AG04450 (cell line): ENCODE results near the gene ARHGAP6. TPM values are rescaled to one million over a fixed set of nuclear protein-coding genes. Genes with fewer than 3 reads are reported as not detected.
"Not testable (repeated sequence)": the region's sequence is repeated elsewhere in the genome, so short reads cannot be mapped to it uniquely, and the experiment has no call there.

Experiments
- CTCF ChIA-PET: fragments of 300-600, 350-600 bp; formaldehyde crosslinking; extraction: SDS; loops from one replicate; lab custom pipeline; 2022; ENCODE audit warnings: antibody characterized with exemption, inconsistent platforms; lab: Charles Lee
- POLR2A ChIA-PET: fragments of 350-600 bp; formaldehyde crosslinking; extraction: SDS; loops from one replicate; lab custom pipeline; 2021; ENCODE audit warnings: antibody characterized with exemption, inconsistent platforms; lab: Yijun Ruan, JAX
- DNase-seq: peaks from one replicate; pipeline ENCODE4 v3.0.0-alpha.2; 2011; ENCODE audit warnings: low read depth, low spot score
- H3K27ac ChIP-seq: one replicate; pipeline ENCODE4 v1.5.1; 2012; ENCODE audit warnings: low read depth, low read length, control low read depth
- H3K27me3 ChIP-seq: one replicate; pipeline ENCODE4 v1.6.0; 2012; ENCODE audit warnings: low read length; ENCODE audit not compliant: control insufficient read depth, insufficient read depth
- H3K4me3 ChIP-seq: 2 replicates; pipeline ENCODE4 v1.5.1; 2011; ENCODE audit warnings: mild to moderate bottlenecking, low read depth, low read length, control low read depth
- H3K9me3 ChIP-seq: 2 replicates; pipeline ENCODE4 v1.5.1; 2012; ENCODE audit warnings: low read length; ENCODE audit not compliant: control insufficient read depth, insufficient read depth
- polyA plus RNA-seq: library from polyadenylated mRNA; depleted of rRNA; stranded (reverse); fragments of >200 nt; gene quantifications from 2 replicates; pipeline ENCODE4 v1.2.3, GENCODE V29; 2011
- TF ChIP-seq, protein P1 (sequence below): IDR thresholded peaks from 2 replicates; pipeline ENCODE4 v1.5.1; 2011; ENCODE audit warnings: low read depth, low read length, control low read depth, inconsistent platforms

Gene ARHGAP6
- polyA plus RNA-seq, 1 experiment = 4.0 TPM

DNA sequence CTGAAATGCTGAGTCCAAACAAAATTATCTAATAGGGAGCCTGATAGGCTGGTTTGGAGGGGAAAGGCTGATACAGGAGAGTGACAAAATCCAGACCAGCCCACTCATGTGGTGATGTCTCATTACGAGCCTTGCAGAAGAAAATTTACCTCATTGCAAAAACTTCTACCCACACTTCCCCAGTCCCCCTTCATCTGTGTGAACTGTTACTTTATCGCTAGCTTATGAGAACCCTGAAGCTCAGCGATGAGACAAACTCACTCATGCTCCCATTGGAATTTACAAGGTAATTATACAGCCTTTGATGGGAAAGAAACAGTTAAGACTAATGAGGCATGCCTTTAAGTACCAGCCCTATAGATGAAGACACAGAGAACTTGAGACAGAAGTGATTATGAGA is 76.1 kb downstream of the ARHGAP6 start:
- TF ChIP-seq, protein P1, sequence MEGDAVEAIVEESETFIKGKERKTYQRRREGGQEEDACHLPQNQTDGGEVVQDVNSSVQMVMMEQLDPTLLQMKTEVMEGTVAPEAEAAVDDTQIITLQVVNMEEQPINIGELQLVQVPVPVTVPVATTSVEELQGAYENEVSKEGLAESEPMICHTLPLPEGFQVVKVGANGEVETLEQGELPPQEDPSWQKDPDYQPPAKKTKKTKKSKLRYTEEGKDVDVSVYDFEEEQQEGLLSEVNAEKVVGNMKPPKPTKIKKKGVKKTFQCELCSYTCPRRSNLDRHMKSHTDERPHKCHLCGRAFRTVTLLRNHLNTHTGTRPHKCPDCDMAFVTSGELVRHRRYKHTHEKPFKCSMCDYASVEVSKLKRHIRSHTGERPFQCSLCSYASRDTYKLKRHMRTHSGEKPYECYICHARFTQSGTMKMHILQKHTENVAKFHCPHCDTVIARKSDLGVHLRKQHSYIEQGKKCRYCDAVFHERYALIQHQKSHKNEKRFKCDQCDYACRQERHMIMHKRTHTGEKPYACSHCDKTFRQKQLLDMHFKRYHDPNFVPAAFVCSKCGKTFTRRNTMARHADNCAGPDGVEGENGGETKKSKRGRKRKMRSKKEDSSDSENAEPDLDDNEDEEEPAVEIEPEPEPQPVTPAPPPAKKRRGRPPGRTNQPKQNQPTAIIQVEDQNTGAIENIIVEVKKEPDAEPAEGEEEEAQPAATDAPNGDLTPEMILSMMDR = no peak
- no peak overlapping the region for H3K4me3 ChIP-seq
- H3K27me3 ChIP-seq = no peaks in the 10 kb centered on the region
- ChIA-PET CTCF (no interaction called here), POLR2A (no interaction called here)
- no peak for DNase-seq
- no peaks in the 10 kb centered on the region for H3K9me3 ChIP-seq
- no peak overlapping the region for H3K27ac ChIP-seq

DNA sequence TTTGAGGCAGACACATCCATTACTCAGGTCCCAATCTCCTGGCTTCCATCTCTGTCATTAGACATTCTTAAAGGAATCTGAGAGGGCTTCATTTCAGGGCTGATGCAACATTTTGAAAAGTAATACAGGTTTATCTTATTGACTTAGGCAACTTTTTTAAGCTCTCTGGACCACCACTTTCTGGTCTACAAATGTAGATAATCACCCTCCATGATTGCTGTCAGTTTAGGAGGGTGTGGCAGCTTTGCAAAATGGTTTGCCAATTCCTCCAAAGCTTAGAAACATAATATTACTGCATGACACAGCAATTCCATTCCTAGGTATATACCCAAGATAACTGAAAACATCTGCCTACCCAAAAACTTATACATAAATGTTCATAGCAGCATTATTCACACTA is 77.6 kb downstream of the ARHGAP6 start:
- TF ChIP-seq, protein P1 = no peak
- no peaks in the 10 kb centered on the region for H3K27me3 ChIP-seq
- H3K4me3 ChIP-seq = no peak overlapping the region
- H3K27ac ChIP-seq = no peak overlapping the region
- ChIA-PET POLR2A (no interaction called here), CTCF (no interaction called here)
- DNase-seq = no peak
- no peaks in the 10 kb centered on the region for H3K9me3 ChIP-seq

DNA sequence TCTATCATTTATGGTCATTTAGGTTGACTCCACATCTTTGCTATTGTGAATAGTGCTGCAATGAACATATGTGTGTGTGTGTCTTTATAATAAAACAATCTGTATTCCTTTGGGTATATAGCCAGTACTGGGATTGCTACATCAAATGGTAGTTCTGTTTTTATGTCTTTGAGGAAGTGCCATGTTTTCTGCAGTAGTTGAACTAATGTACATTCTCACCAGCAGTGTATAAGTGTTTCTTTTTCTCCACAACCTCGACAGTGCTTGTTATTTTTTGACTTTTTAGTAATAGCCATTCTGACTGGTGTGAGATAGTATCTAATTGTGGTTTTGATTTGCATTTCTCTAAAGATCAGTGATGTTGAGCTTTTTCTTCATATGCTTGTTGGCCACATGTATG is 80.5 kb downstream of the ARHGAP6 start:
- DNase-seq = no peak
- TF ChIP-seq, protein P1 = no peak
- no peak overlapping the region for H3K27ac ChIP-seq
- CTCF ChIA-PET = no interaction called here
- no peaks in the 10 kb centered on the region for H3K27me3 ChIP-seq
- H3K4me3 ChIP-seq = no peak overlapping the region
- POLR2A ChIA-PET = no interaction called here
- H3K9me3 ChIP-seq = no peaks in the 10 kb centered on the region

DNA sequence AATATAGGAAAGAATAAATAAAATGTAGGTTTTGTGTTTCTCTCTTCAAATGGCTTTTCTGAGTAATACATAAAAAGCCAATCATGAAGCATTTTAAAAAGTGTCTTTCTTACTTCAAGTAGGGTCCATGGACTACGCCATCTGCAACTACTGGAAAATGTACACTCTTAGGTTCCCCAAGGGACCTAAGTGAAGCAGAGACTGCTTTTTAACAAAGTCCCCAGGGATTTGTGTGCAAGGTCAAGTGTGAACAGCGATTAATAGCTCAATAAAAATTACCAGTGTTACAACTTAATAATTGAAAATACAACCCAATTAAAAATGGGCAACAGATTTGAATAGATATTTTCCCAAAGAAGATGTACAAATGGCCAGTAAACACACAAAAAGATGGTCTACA is 84.9 kb downstream of the ARHGAP6 start:
- CTCF ChIA-PET = no interaction called here

DNA sequence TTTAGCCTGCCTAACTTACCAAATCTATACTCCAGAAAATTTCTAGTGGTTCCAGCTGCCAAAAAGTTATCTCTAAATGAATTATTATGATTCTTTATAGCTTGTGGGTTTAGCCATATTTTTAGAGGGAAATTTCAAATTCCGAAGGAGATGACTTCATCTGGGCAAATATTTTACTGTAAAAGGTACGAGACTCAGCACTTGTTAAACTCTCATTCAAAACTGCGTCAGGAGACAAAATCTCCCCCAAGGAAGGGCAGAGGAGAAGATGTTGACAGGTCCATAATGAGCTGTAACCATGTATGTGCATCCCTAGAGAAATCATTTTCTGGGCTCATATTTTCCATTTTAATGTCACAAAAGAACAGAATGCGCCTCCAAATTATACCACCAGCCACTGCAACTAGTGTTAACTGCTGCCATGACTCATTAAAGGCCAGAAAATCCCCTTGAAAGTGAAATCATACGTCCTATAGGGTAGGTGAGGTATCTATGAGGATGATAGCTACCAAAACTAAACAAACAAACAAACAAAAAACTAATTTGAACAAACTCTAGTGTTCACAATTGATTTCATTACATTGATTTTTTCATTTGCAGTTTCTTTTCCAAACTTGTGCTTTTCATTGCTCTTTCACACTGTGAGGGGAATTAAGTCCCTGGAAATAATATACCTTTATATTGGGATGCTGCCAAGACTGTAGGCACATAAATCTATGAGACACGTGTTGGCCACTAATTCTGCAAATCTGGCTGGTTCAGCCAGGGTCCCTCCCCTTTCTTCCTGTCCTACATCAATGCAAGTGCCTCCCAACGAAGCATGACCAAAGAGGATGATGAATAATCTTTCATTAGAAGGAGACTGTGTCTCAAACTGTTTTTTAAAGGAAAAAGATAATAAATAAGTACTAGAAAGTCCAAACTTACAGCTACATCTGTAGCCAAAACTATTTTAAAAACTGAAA is 85.8 kb downstream of the ARHGAP6 start:
- CTCF ChIA-PET = no interaction called here
- H3K27me3 ChIP-seq = no peaks in the 10 kb centered on the region
- DNase-seq = no peak
- H3K27ac ChIP-seq = no peak overlapping the region
- no peak overlapping the region for H3K4me3 ChIP-seq
- H3K9me3 ChIP-seq = no peaks in the 10 kb centered on the region
- POLR2A ChIA-PET = no interaction called here
- TF ChIP-seq, protein P1 = no peak

More for the DNA sequence above, 84.9 kb downstream of the ARHGAP6 start:
- TF ChIP-seq, protein P1 = no peak
- Histone ChIP-seq H3K9me3 (no peaks in the 10 kb centered on the region), H3K27me3 (no peaks in the 10 kb centered on the region), H3K27ac (no peak overlapping the region), H3K4me3 (no peak overlapping the region)
- POLR2A ChIA-PET = no interaction called here
- DNase-seq = no peak

DNA sequence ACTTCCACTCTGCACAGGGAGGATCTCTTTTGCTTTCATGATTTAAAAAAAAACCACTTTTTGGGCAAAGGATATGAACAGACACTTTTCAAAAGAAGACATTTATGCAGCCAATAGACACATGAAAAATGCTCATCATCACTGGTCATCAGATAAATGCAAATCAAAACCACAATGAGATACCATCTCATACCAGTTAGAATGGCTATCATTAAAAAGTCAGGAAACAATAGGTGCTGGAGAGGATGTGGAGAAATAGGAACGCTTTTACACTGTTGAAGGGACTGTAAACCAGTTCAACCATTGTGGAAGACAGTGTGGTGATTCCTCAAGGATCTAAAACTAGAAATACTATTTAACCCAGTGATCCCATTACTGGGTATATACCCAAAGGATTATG is 87.4 kb downstream of the ARHGAP6 start:
- H3K27me3 ChIP-seq, H3K9me3 ChIP-seq, H3K4me3 ChIP-seq, CTCF ChIA-PET, POLR2A ChIA-PET, H3K27ac ChIP-seq, DNase-seq: not testable (repeated sequence)
